MM.1S (cell line): ENCODE measurements around the gene DBP.

Experiments used
- EZH2 ChIP-seq: fragments of 300-600 bp; sonication (generic); optimal IDR thresholded peaks from 2 replicates; pipeline ENCODE3; 2017; ENCODE audit warnings: low read depth, mild to moderate bottlenecking, antibody characterized with exemption, low read length, mixed read lengths
- EZH2phosphoT487 ChIP-seq: fragments of 300-600 bp; sonication (generic); IDR thresholded peaks from 2 replicates; pipeline ENCODE4 v1.6.1; 2018; ENCODE audit warnings: antibody characterized with exemption, low read length
- TF ChIP-seq, protein P1 (sequence below): fragments of 300-600 bp; sonication (generic); IDR thresholded peaks from 2 replicates; pipeline ENCODE4 v1.5.1; 2016; ENCODE audit warnings: antibody characterized with exemption, low read length, mixed read lengths

DNA sequence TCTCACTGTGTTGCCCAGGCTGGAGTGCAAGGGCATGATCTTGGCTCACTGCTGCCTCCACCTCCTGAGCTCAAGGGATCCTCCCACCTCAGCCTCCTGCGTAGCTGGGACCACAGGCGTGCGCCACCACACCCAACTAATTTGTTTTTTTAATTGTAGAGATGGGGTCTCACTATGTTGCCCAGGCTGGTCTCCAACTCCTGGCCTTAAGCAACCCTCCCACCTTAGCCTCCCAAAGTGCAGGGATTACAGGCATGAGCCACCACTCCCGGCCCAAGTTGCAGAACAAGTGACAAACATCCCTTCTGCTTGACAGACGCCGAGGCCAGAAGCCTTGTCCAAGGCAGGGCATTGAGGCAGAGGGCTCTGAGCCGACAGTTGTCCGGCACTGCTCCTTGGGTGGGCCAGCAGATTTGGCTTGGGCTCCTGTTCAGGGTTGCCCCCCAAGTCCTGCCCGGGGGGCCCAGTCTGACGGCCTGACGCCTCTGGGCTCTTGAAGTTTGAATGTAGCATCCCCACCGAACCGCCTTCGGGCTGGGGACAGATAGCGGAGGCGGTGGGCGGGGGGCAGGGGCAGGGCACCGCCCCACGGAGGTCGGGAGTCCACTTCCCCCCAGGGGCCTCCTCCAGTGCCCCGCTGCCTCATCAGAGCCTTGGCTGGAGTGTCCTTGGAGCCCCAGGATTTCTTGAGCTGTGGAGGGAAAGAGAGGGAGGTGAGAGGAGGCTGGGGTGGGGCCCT is 36.3 kb downstream of the DBP start:
- TF ChIP-seq, protein P1, sequence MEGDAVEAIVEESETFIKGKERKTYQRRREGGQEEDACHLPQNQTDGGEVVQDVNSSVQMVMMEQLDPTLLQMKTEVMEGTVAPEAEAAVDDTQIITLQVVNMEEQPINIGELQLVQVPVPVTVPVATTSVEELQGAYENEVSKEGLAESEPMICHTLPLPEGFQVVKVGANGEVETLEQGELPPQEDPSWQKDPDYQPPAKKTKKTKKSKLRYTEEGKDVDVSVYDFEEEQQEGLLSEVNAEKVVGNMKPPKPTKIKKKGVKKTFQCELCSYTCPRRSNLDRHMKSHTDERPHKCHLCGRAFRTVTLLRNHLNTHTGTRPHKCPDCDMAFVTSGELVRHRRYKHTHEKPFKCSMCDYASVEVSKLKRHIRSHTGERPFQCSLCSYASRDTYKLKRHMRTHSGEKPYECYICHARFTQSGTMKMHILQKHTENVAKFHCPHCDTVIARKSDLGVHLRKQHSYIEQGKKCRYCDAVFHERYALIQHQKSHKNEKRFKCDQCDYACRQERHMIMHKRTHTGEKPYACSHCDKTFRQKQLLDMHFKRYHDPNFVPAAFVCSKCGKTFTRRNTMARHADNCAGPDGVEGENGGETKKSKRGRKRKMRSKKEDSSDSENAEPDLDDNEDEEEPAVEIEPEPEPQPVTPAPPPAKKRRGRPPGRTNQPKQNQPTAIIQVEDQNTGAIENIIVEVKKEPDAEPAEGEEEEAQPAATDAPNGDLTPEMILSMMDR: no peak
- TF ChIP-seq EZH2phosphoT487 (no peak), EZH2 (no peak)
